Fibroblast of the aortic adventitia (primary cell): ENCODE measurements around the gene ATG2A. TPM values are rescaled to one million over a fixed set of nuclear protein-coding genes. Genes with fewer than 3 reads are reported as not detected.

Experiments
- DNase-seq: peaks from one replicate; pipeline ENCODE4 v3.0.0-alpha.2; 2010; ENCODE audit warnings: low read depth
- H3K4me3 ChIP-seq: 2 replicates; pipeline ENCODE4 v1.5.1; 2011; ENCODE audit warnings: low read depth, mild to moderate bottlenecking, control low read depth, low read length, moderate library complexity
- CTCF ChIP-seq: IDR thresholded peaks from 2 replicates; pipeline ENCODE4 v1.5.1; 2011; ENCODE audit warnings: mild to moderate bottlenecking, low read length, control low read depth, inconsistent platforms; ENCODE audit not compliant: insufficient read depth
- total RNA-seq: library from RNA; depleted of rRNA; stranded (reverse); fragments of >200 nt; gene quantifications from 2 replicates; pipeline ENCODE4 v1.2.3, GENCODE V29; 2012; ENCODE audit warnings: low replicate concordance

ATG2A gene
- total RNA-seq, 1 donor: 18.8 TPM

GRCh38 chr11:64856382-64857227, 60.4 kb downstream of the ATG2A start:
- DNase-seq: peak; percentile 77
- TF ChIP-seq CTCF: no peak
- no peak overlapping the region for H3K4me3 ChIP-seq

- TF ChIP-seq CTCF: no peak
- H3K4me3 ChIP-seq: no peak overlapping the region
- no peak for DNase-seq
Measured at GRCh38 chr11:64855596-64856304, 61.3 kb downstream of the ATG2A start.

GRCh38 chr11:64854534-64855502, 62.2 kb downstream of the ATG2A start:
- no peak overlapping the region for H3K4me3 ChIP-seq
- peak; percentile 92 for DNase-seq
- no peak for TF ChIP-seq CTCF

- H3K4me3 ChIP-seq: no peak overlapping the region
- no peak for DNase-seq
- no peak for TF ChIP-seq CTCF
Measured at GRCh38 chr11:64854157-64854533, 62.9 kb downstream of the ATG2A start.

GRCh38 chr11:64853709-64854108, 63.3 kb downstream of the ATG2A start:
- TF ChIP-seq CTCF: no peak
- DNase-seq: no peak
- H3K4me3 ChIP-seq: no peak overlapping the region

- no peak for TF ChIP-seq CTCF
- DNase-seq: no peak
- H3K4me3 ChIP-seq: no peak overlapping the region
Measured at GRCh38 chr11:64852804-64853509, 64.1 kb downstream of the ATG2A start.
